ENCODE results near the gene AKR1B1. TPM values are rescaled to one million over a fixed set of nuclear protein-coding genes. Genes with fewer than 3 reads are reported as not detected.

Gene AKR1B1
- total RNA-seq, 4 donors from 2014 or later, result 87.3 to 119 (median 95.6) TPM

GRCh38 chr7:134403062-134403461 lies 55.8 kb downstream of the AKR1B1 start:
- DNase-seq (no peak), ATAC-seq (no peak)
- Histone ChIP-seq H3K27me3 (no peaks in the 10 kb centered on the region), H3K4me3 (no peak overlapping the region), H3K4me1 (no peaks in the 10 kb centered on the region), H3K9me3 (no peaks in the 10 kb centered on the region), H3K27ac (no peak overlapping the region), H3K36me3 (no peaks in the 10 kb centered on the region)
- in situ Hi-C loops (cut with MboI; ENCODE audit: low sequenced_read_pairs in 4 of 4), result no loop called here
- intact Hi-C loops (cut with DNase I; ENCODE audit: low total_unique reads), result no loop called here
- TF ChIP-seq POLR2A (IDR thresholded peaks at IDR 0.05), result no peak
- TF ChIP-seq, protein P1, sequence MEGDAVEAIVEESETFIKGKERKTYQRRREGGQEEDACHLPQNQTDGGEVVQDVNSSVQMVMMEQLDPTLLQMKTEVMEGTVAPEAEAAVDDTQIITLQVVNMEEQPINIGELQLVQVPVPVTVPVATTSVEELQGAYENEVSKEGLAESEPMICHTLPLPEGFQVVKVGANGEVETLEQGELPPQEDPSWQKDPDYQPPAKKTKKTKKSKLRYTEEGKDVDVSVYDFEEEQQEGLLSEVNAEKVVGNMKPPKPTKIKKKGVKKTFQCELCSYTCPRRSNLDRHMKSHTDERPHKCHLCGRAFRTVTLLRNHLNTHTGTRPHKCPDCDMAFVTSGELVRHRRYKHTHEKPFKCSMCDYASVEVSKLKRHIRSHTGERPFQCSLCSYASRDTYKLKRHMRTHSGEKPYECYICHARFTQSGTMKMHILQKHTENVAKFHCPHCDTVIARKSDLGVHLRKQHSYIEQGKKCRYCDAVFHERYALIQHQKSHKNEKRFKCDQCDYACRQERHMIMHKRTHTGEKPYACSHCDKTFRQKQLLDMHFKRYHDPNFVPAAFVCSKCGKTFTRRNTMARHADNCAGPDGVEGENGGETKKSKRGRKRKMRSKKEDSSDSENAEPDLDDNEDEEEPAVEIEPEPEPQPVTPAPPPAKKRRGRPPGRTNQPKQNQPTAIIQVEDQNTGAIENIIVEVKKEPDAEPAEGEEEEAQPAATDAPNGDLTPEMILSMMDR (IDR thresholded peaks at IDR 0.05 in 4 of 5, conservative IDR thresholded peaks at IDR 0.05 in 1 of 5), result no peak

DNA sequence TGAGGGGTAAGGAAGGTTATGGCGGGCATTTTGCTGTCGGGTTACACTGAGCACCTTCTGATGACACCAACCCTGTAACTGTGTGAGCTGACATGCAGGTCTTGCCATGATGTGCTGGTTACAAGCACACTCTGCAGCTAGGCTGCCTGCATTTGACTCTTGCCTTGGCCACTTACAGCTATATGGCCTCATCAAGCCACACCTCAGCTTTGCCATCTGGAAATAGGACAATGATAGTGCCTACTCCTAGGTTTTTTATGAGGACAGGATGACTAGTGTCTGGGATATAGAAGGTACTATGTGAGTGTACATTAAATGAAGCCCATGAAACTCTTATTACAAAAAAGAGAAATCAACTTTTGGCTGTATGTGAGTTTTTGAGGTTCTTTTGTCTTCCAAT lies 58.0 kb downstream of the AKR1B1 start:
- in situ Hi-C loops (cut with MboI; ENCODE audit: low sequenced_read_pairs in 4 of 4), result no loop called here

GRCh38 chr7:134396031-134396430 lies 62.9 kb downstream of the AKR1B1 start:
- Histone ChIP-seq H3K4me3 (no peak overlapping the region), H3K27me3 (no peaks in the 10 kb centered on the region), H3K9me3 (no peaks in the 10 kb centered on the region), H3K4me1 (no peaks in the 10 kb centered on the region), H3K27ac (no peak overlapping the region), H3K36me3 (no peaks in the 10 kb centered on the region)
- intact Hi-C loops (cut with DNase I; ENCODE audit: low total_unique reads), result no loop called here
- DNase-seq (no peak), ATAC-seq (no peak)
- in situ Hi-C loops (cut with MboI; ENCODE audit: low sequenced_read_pairs in 4 of 4), result no loop called here
- TF ChIP-seq, protein P1 (IDR thresholded peaks at IDR 0.05 in 4 of 5, conservative IDR thresholded peaks at IDR 0.05 in 1 of 5), result no peak
- TF ChIP-seq POLR2A (IDR thresholded peaks at IDR 0.05), result no peak

More for the DNA sequence above, 58.0 kb downstream of the AKR1B1 start:
- Histone ChIP-seq H3K4me1 (no peaks in the 10 kb centered on the region), H3K4me3 (no peak overlapping the region), H3K27me3 (no peaks in the 10 kb centered on the region), H3K27ac (no peak overlapping the region), H3K36me3 (no peaks in the 10 kb centered on the region), H3K9me3 (no peaks in the 10 kb centered on the region)
- TF ChIP-seq, protein P1 (IDR thresholded peaks at IDR 0.05 in 4 of 5, conservative IDR thresholded peaks at IDR 0.05 in 1 of 5), result no peak
- no peak for TF ChIP-seq POLR2A (IDR thresholded peaks at IDR 0.05)
- ATAC-seq (no peak), DNase-seq (no peak)
- intact Hi-C loops (cut with DNase I; ENCODE audit: low total_unique reads), result no loop called here

GRCh38 chr7:134395604-134396003 lies 63.3 kb downstream of the AKR1B1 start:
- Histone ChIP-seq H3K27me3 (no peaks in the 10 kb centered on the region), H3K4me3 (no peak overlapping the region), H3K9me3 (no peaks in the 10 kb centered on the region), H3K27ac (no peak overlapping the region), H3K4me1 (no peaks in the 10 kb centered on the region), H3K36me3 (no peaks in the 10 kb centered on the region)
- no peak for ATAC-seq
- no peak for DNase-seq
- no peak for TF ChIP-seq POLR2A (IDR thresholded peaks at IDR 0.05)
- TF ChIP-seq, protein P1 (IDR thresholded peaks at IDR 0.05 in 4 of 5, conservative IDR thresholded peaks at IDR 0.05 in 1 of 5), result no peak
- intact Hi-C loops (cut with DNase I; ENCODE audit: low total_unique reads), result no loop called here
- in situ Hi-C loops (cut with MboI; ENCODE audit: low sequenced_read_pairs in 4 of 4), result no loop called here

- H3K4me3 ChIP-seq, result no peak overlapping the region
- H3K27me3 ChIP-seq, result no peaks in the 10 kb centered on the region
- ATAC-seq (no peak), DNase-seq (no peak)
- intact Hi-C loops (cut with DNase I; ENCODE audit: low total_unique reads) (no loop called here), in situ Hi-C loops (cut with MboI; ENCODE audit: low sequenced_read_pairs in 4 of 4) (no loop called here)
- TF ChIP-seq, protein P1 (IDR thresholded peaks at IDR 0.05 in 4 of 5, conservative IDR thresholded peaks at IDR 0.05 in 1 of 5), result no peak
- no peak for TF ChIP-seq POLR2A (IDR thresholded peaks at IDR 0.05)
- no peaks in the 10 kb centered on the region for H3K4me1 ChIP-seq
- H3K27ac ChIP-seq, result no peak overlapping the region
- no peaks in the 10 kb centered on the region for H3K9me3 ChIP-seq
- no peaks in the 10 kb centered on the region for H3K36me3 ChIP-seq
Observed at GRCh38 chr7:134394056-134394455, 64.8 kb downstream of the AKR1B1 start.

All from gastrocnemius medialis (tissue), 4 donors.